ENCODE data around the gene COL6A6.
"Not testable (repeated sequence)": the region's sequence is repeated elsewhere in the genome, so short reads cannot be mapped to it uniquely, and the experiment has no call there.

Gene COL6A6

GRCh38 chr3:130529486-130530215, 12.7 kb downstream of the COL6A6 start:
- H3K4me3 ChIP-seq (ENCODE audit: low read depth, low read length) = no peak overlapping the region
- no peak for TF ChIP-seq CTCF (conservative IDR thresholded peaks at IDR 0.05; ENCODE audit: low read depth, low read length)
- DNase-seq (ENCODE audit: low read depth) = no peak

- DNase-seq (ENCODE audit: low read depth) = no peak
Measured at GRCh38 chr3:130533247-130533646, 16.3 kb downstream of the COL6A6 start.

GRCh38 chr3:130537673-130538304, 20.8 kb downstream of the COL6A6 start:
- no peak overlapping the region for H3K4me3 ChIP-seq (ENCODE audit: low read depth, low read length)
- no peak for DNase-seq (ENCODE audit: low read depth)
- TF ChIP-seq CTCF (conservative IDR thresholded peaks at IDR 0.05; ENCODE audit: low read depth, low read length) = no peak

More at GRCh38 chr3:130533247-130533646, 16.3 kb downstream of the COL6A6 start:
- TF ChIP-seq CTCF (conservative IDR thresholded peaks at IDR 0.05; ENCODE audit: low read depth, low read length) = no peak
- no peak overlapping the region for H3K4me3 ChIP-seq (ENCODE audit: low read depth, low read length)

- TF ChIP-seq CTCF (conservative IDR thresholded peaks at IDR 0.05; ENCODE audit: low read depth, low read length) = peak; percentile 89
- H3K4me3 ChIP-seq (ENCODE audit: low read depth, low read length) = no peak overlapping the region
- peak; percentile 73 for DNase-seq (ENCODE audit: low read depth)
Measured at GRCh38 chr3:130539005-130539404, 22.0 kb downstream of the COL6A6 start.

- no peak for TF ChIP-seq CTCF (conservative IDR thresholded peaks at IDR 0.05; ENCODE audit: low read depth, low read length)
Measured at GRCh38 chr3:130543322-130543721, 26.3 kb downstream of the COL6A6 start.

GRCh38 chr3:130546920-130547679, 30.1 kb downstream of the COL6A6 start:
- no peak for TF ChIP-seq CTCF (conservative IDR thresholded peaks at IDR 0.05; ENCODE audit: low read depth, low read length)

More at GRCh38 chr3:130543322-130543721, 26.3 kb downstream of the COL6A6 start:
- DNase-seq (ENCODE audit: low read depth) = no peak
- H3K4me3 ChIP-seq (ENCODE audit: low read depth, low read length) = no peak overlapping the region

GRCh38 chr3:130547680-130548065, 30.7 kb downstream of the COL6A6 start:
- H3K4me3 ChIP-seq (ENCODE audit: low read depth, low read length); DNase-seq (ENCODE audit: low read depth): not testable (repeated sequence)

More at GRCh38 chr3:130546920-130547679, 30.1 kb downstream of the COL6A6 start:
- no peak for DNase-seq (ENCODE audit: low read depth)
- H3K4me3 ChIP-seq (ENCODE audit: low read depth, low read length) = no peak overlapping the region
